Coronary artery (tissue), 2 donors: ENCODE results near the gene SORT1.

Source experiments
- DNase-seq: peaks from one replicate; pipeline ENCODE4 v3.0.0-alpha.2; 2017; ENCODE audit warnings: low spot score
- H3K27ac ChIP-seq, 2 donors: fragments of 200-600 bp; sonication (generic); one replicate each; pipeline ENCODE4 v1.5.1; 2016 to 2019
- H3K4me3 ChIP-seq: fragments of 200-600 bp; sonication (generic); 2 replicates; pipeline ENCODE4 v1.5.1; 2016; ENCODE audit warnings: mild to moderate bottlenecking, moderate library complexity
- TF ChIP-seq, protein P1 (sequence below): fragments of 200-600 bp; sonication (generic); IDR thresholded peaks from one replicate; pipeline ENCODE4 v1.5.1; 2019; ENCODE audit warnings: antibody characterized with exemption

Gene SORT1

DNA sequence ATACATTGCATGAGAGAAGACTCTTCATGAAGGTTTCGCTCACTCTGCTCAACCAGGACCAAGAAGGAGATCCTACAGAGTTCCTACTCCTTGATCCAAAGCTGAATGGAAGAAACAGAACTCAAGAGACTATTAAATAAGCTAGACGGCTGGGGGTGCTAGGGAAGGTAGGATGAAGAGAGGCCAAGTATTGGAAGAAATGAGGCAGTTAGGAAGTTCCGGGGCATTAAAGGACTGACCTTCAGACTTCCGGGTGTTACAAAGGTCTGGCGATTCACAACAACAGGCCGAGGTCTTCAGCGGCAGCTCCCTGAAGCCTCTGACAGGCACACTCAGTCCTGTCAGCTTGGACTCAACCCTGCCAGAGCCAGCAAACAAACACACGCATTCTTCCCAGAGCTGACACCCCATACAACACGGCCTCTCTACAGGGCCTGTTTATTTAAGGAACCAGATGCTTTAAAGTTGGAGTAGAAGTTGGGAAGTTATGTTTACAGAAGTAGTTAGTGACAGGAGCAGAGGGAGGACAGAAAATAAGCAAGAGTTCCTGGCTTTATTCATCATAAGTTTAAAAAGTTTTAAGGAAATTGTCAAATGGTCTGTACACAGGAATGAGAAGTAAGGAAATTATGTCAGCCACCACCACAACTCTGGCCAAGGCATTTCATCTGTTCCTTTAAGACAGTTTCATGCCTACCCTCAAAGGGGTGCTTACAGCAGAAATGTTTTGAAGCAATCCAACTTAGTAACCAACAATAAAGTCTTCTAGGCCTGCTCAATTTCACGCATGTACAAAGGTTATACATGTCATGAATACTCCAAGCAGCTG, 4.7 kb downstream of the SORT1 start:
- TF ChIP-seq, protein P1, sequence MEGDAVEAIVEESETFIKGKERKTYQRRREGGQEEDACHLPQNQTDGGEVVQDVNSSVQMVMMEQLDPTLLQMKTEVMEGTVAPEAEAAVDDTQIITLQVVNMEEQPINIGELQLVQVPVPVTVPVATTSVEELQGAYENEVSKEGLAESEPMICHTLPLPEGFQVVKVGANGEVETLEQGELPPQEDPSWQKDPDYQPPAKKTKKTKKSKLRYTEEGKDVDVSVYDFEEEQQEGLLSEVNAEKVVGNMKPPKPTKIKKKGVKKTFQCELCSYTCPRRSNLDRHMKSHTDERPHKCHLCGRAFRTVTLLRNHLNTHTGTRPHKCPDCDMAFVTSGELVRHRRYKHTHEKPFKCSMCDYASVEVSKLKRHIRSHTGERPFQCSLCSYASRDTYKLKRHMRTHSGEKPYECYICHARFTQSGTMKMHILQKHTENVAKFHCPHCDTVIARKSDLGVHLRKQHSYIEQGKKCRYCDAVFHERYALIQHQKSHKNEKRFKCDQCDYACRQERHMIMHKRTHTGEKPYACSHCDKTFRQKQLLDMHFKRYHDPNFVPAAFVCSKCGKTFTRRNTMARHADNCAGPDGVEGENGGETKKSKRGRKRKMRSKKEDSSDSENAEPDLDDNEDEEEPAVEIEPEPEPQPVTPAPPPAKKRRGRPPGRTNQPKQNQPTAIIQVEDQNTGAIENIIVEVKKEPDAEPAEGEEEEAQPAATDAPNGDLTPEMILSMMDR, result no peak
- H3K4me3 ChIP-seq, result peak overlapping the region; percentile 83
- DNase-seq, result peak; percentile 86
- H3K27ac ChIP-seq, result peak overlapping the region; percentile 92 to 96

DNA sequence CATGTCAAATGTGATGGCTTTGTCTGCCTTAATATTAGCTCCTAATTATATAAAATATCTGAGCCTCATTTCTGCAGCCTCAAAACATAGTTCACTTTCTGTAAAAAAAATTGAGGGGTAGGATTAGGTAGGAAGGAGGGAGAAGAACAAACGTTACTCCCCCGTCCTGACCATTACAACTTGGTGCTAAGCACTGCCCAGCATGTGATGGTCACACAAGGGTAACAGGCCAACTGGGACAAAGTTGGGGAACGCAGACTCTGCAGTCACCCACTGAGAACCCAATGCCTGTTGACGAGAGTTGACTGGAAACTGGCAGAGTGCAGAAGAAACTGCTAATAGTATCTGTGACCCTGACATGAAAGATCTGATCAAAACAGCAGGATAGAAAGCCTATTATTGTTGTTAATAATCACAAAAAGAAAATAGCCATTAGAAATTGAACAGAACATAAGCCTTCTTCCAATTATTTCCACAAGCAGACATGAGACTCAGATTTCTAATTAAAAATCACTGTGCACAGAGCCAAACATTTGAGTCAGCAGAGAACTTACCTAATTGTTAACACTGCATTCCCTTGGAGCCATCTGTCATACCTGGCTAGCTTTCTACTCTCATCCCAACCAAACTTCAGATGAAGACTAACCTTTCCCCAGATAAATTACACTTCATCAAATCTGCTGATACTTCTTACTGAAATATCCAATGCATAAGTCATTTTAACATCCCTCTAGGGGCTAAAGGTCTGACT, 5.5 kb downstream of the SORT1 start:
- Histone ChIP-seq H3K4me3 (peak overlapping the region; percentile 83), H3K27ac (peak overlapping the region; percentile 92 to 96)
- TF ChIP-seq, protein P1, result no peak
- DNase-seq, result peak; percentile 84

DNA sequence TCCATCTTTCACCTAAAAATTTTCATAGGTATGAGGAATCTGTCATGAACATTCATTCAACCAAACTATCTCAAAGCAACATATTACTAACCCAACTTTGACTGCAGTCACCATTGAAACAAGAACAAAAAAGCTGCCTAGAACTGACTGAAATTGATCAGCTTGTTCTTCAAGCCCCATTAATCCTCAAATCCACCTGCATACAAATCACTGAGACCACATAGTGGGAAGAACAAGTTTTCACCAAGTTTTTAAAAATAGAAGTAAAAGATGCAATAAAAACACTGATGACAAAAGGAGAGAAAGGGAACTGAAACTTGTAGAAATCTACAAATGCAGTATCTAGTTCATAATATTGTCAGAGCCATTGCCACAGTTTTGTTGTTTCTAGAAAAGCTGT, 6.1 kb downstream of the SORT1 start:
- no peak for DNase-seq
- Histone ChIP-seq H3K27ac (peak overlapping the region; percentile 92 to 96), H3K4me3 (peak overlapping the region; percentile 83)
- TF ChIP-seq, protein P1, result no peak

DNA sequence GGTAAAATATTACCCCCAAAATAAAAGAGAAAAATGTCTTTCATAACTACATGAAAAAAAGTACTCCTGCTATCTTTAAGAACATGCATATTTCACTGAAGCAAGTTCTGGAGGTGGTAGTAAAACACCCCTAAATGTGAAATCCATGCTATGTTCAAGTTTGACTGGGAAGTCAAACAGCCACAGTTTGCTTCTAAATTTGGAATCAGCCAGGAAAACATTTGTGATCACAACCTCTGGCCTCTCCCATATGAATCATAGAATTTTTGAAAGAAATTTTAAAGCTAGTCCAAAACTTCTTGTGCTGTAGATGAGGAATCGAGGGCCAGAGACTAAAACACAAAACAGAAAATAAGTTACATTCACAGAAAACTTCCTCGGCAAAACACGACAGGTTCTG, 6.6 kb downstream of the SORT1 start:
- Histone ChIP-seq H3K27ac (peak overlapping the region; percentile 92 to 96), H3K4me3 (peak overlapping the region; percentile 83)
- TF ChIP-seq, protein P1, result no peak
- no peak for DNase-seq

DNA sequence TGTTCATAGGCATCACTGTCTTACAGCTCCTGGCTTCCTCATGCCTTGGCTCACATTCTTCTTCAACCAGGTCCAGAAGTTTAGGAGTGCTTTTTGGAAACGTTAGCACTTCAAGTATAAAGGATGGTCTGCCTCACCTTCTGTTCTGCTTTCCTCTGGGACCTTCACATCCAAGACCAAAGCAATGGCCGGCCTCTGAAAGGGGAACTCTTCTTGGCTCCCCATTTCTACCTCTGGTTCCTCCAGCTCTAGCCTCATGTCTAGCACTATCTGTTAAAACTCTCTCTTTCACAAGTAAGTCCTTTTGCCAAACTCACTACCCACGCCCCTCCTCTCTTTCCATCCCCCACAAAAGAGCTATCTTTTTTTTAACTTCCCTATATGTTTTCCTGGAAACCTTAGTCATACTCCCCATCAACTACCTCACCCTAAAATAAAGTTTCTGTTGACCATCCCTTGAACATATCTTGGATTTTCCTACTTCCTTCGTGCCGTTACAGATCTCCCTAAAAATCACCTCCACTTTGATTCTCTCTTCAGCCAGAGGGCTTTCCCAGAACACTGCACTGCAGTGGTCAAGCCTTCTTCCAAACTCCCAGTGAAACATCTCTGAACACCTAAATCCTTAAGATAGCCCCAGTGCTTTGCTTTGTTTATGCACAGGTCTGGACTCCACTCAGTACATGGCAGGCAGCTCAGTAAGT, 7.9 kb downstream of the SORT1 start:
- TF ChIP-seq, protein P1, result no peak
- peak overlapping the region; percentile 83 for H3K4me3 ChIP-seq
- peak overlapping the region; percentile 92 to 96 for H3K27ac ChIP-seq
- DNase-seq, result no peak

DNA sequence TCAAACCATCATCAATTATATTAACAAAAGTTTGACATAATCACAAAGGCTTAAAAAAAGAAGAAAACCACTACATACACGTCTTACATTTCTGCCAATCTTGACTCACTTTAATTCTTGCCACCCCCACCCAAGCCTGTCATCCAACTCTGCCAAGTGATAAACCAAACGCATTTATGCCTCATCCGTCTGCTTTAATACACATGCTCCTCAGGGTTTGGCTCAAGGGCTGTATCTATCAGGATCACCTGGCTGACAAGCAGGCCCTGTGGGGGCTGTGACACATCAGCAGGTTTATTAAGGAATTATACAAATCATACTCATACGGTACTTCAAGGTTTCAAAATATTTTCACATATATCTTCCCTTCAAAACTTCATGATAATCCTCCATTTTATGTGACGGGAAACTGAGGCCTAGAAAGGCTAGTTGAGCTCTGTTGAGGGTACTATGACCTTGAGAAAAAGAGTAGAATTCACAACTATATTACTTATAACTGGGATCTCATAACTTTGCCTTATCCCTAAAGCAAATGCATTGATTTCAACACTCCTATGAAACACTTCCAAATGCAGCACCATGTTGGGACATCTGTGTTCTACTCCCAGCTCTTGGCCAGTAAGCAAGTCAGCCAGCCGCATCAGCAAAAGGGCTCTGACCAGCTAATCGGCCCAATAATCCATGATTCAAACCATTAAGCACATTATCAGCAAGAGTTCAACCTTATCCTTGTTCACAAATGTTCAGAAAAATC, 8.7 kb downstream of the SORT1 start:
- peak overlapping the region; percentile 92 to 96 for H3K27ac ChIP-seq
- TF ChIP-seq, protein P1, result no peak

More for the DNA sequence above, 8.7 kb downstream of the SORT1 start:
- H3K4me3 ChIP-seq, result peak overlapping the region; percentile 83
- no peak for DNase-seq
